Measurements from ENCODE around the gene TTC14. TPM values are rescaled to one million over a fixed set of nuclear protein-coding genes. Genes with fewer than 3 reads are reported as not detected.

The TTC14 gene
- total and polyA plus RNA-seq, 2 donors (not counting 3 experiments of a cell fraction or from before 2014, with no cell fraction given) = 14.5 to 33.6 TPM

GRCh38 chr3:180612364-180612763 lies 10.4 kb downstream of the TTC14 start:
- ChIA-PET CTCF (interaction anchor here (0.7 to 1.3 kb wide), 2 partner anchors 11 to 17 kb away, joined by 3 to 4 read pairs; partner anchors contain the start of gene TTC14), POLR2A (no interaction called here)

More at GRCh38 chr3:180612364-180612763, 10.4 kb downstream of the TTC14 start:
- Histone ChIP-seq H3K27me3 (ENCODE audit: control insufficient read depth in 2 of 2, insufficient read depth in 2 of 2, low read length in 2 of 2) (no peaks in the 10 kb centered on the region), H3K9me1 (replicated peaks; ENCODE audit: control insufficient read depth, extremely low read depth, insufficient read depth, low read length) (no peaks in the 10 kb centered on the region), H3K9ac (replicated peaks; ENCODE audit: extremely low read depth, insufficient read depth, low read length) (no peak overlapping the region), H3K36me3 (ENCODE audit: control insufficient read depth in 2 of 2, extremely low read depth in 1 of 2, insufficient read depth in 2 of 2, low read length in 2 of 2) (peaks cover 17 to 20% of the 10 kb centered on the region in 2 experiments), H2AFZ (ENCODE audit: low read depth, low read length) (no peak overlapping the region), H3K4me2 (ENCODE audit: insufficient read depth, low read length) (no peak overlapping the region), H4K20me1 (replicated peaks; ENCODE audit: control insufficient read depth, extremely low read depth, insufficient read depth, low read length) (no peaks in the 10 kb centered on the region), H3K4me1 (ENCODE audit: control insufficient read depth, extremely low read depth, insufficient read depth, low read length) (no peaks in the 10 kb centered on the region), H3K4me3 (replicated peaks in 1 of 3; ENCODE audit: insufficient read depth in 1 of 3, low read depth in 1 of 3, low read length in 3 of 3) (no peak overlapping the region), H3K27ac (ENCODE audit: insufficient read depth, low read depth, low read length) (no peak overlapping the region), H3K79me2 (ENCODE audit: control insufficient read depth, insufficient read depth, low read length) (no peaks in the 10 kb centered on the region), H3K9me3 (replicated peaks; ENCODE audit: control insufficient read depth, insufficient read depth, low read length) (no peaks in the 10 kb centered on the region)
- no peak for TF ChIP-seq JUN (IDR thresholded peaks at IDR 0.05; ENCODE audit: borderline replicate concordance, insufficient read depth, insufficient read length, low read depth)
- TF ChIP-seq GATA2 (IDR thresholded peaks at IDR 0.05; ENCODE audit: insufficient read depth, insufficient read length, low read depth, low read length) = no peak
- no peak for TF ChIP-seq POLR2AphosphoS5 (IDR thresholded peaks at IDR 0.05; ENCODE audit: insufficient read depth, low read depth, low read length)
- no peak for TF ChIP-seq CTCF (IDR thresholded peaks at IDR 0.05; ENCODE audit: extremely low read depth in 1 of 2, insufficient read depth in 1 of 2, low read depth in 1 of 2, low read length in 2 of 2)
- TF ChIP-seq EZH2 (IDR thresholded peaks at IDR 0.05; ENCODE audit: borderline replicate concordance, low read depth, low read length, severe bottlenecking) = no peak
- TF ChIP-seq MAX (IDR thresholded peaks at IDR 0.05; ENCODE audit: insufficient read depth, insufficient read length) = no peak
- TF ChIP-seq POLR2A (IDR thresholded peaks at IDR 0.05; ENCODE audit: low read depth, low read length) = no peak
- TF ChIP-seq FOS (IDR thresholded peaks at IDR 0.05; ENCODE audit: borderline replicate concordance, insufficient read depth, low read length) = no peak
- TF ChIP-seq MYC (IDR thresholded peaks at IDR 0.05; ENCODE audit: low read depth, low read length) = no peak
- dilution Hi-C loops (cut with MboI; ENCODE audit: extremely low pct_ligation_motif_present, low sequenced_read_pairs) = no loop called here
- no TSS peak for BruUV-seq (replicated peaks)
- DNase-seq (ENCODE audit: low read depth, low spot score) = no peak
- no peak for FAIRE-seq
- intact Hi-C loops (cut with micrococcal nuclease) = no loop called here
